NK-92 (cell line): ENCODE measurements around the gene SBK1.
"Not testable (repeated sequence)": the region's sequence is repeated elsewhere in the genome, so short reads cannot be mapped to it uniquely, and the experiment has no call there.

Source experiments
- DNase-seq: peaks from one replicate; lab custom pipeline; 2025; ENCODE audit not compliant: unreplicated experiment; lab: John Stamatoyannopoulos, UW

Gene SBK1

GRCh38 chr16:28291651-28292626 lies at the start of gene SBK1:
Gene SBK1 (plus strand): TSS chr16:28292525. CDS start chr16:28317392, 24,867 bp downstream.
- DNase-seq = no peak

GRCh38 chr16:28249483-28249882 lies 42.8 kb upstream of the SBK1 start:
- not testable (repeated sequence) for DNase-seq

- no peak for DNase-seq
Measured at GRCh38 chr16:28250999-28251398, 41.3 kb upstream of the SBK1 start.

- DNase-seq = no peak
Measured at GRCh38 chr16:28254158-28254557, 38.2 kb upstream of the SBK1 start.

- no peak for DNase-seq
Measured at GRCh38 chr16:28255838-28256237, 36.5 kb upstream of the SBK1 start.

GRCh38 chr16:28257256-28257655 lies 35.1 kb upstream of the SBK1 start:
- DNase-seq = no peak

- no peak for DNase-seq
Measured at GRCh38 chr16:28258567-28258966, 33.8 kb upstream of the SBK1 start.

- DNase-seq = no peak
Measured at GRCh38 chr16:28259091-28259780, 33.1 kb upstream of the SBK1 start.

- no peak for DNase-seq
Measured at GRCh38 chr16:28259781-28260150, 32.6 kb upstream of the SBK1 start.

- no peak for DNase-seq
Measured at GRCh38 chr16:28260193-28260592, 32.1 kb upstream of the SBK1 start.

GRCh38 chr16:28261942-28262341 lies 30.4 kb upstream of the SBK1 start:
- DNase-seq = no peak

- no peak for DNase-seq
Measured at GRCh38 chr16:28263305-28263704, 29.0 kb upstream of the SBK1 start.

- DNase-seq = no peak
Measured at GRCh38 chr16:28264656-28265055, 27.7 kb upstream of the SBK1 start.

- no peak for DNase-seq
Measured at GRCh38 chr16:28265822-28266221, 26.5 kb upstream of the SBK1 start.

GRCh38 chr16:28267356-28267755 lies 25.0 kb upstream of the SBK1 start:
- no peak for DNase-seq

GRCh38 chr16:28273511-28273910 lies 18.8 kb upstream of the SBK1 start:
- DNase-seq = no peak

GRCh38 chr16:28274676-28275075 lies 17.6 kb upstream of the SBK1 start:
- DNase-seq = no peak

- no peak for DNase-seq
Measured at GRCh38 chr16:28276301-28276700, 16.0 kb upstream of the SBK1 start.

- no peak for DNase-seq
Measured at GRCh38 chr16:28277537-28278388, 14.6 kb upstream of the SBK1 start.

- no peak for DNase-seq
Measured at GRCh38 chr16:28279006-28279405, 13.3 kb upstream of the SBK1 start.
